Activated CD4-positive, alpha-beta T cell treated with anti-CD3 and anti-CD28 coated beads, Interleukin-2, amount 10 ng/mL, durations not matched to agents 7 days and 5 days (primary cell): ENCODE data around the gene THSD4. TPM values are rescaled to one million over a fixed set of nuclear protein-coding genes. Genes with fewer than 3 reads are reported as not detected.

Source experiments
- CTCF ChIA-PET: fragments of 350-600 bp; sonication (Branson Sonifier 250); formaldehyde crosslinking; loops from one replicate; lab custom pipeline; 2021; ENCODE audit warnings: antibody characterized with exemption; lab: Charles Lee
- POLR2A ChIA-PET: fragments of 350-600 bp; sonication (Branson Sonifier 250); formaldehyde crosslinking; loops from one replicate; lab custom pipeline; 2021; ENCODE audit warnings: antibody characterized with exemption; lab: Charles Lee
- DNase-seq: peaks from one replicate; pipeline ENCODE4 v3.0.0-alpha.2; 2020
- H3K27ac Mint-ChIP-seq: one replicate; pipeline ENCODE4 v1.8.0; 2021; ENCODE audit warnings: mild to moderate bottlenecking, moderate library complexity, mixed read lengths
- H3K27me3 Mint-ChIP-seq: one replicate; pipeline ENCODE4 v1.8.0; 2021; ENCODE audit warnings: mixed read lengths
- H3K36me3 Mint-ChIP-seq: one replicate; pipeline ENCODE4 v1.8.0; 2021; ENCODE audit warnings: low read depth, mixed read lengths
- H3K4me1 Mint-ChIP-seq: one replicate; pipeline ENCODE4 v1.8.0; 2021; ENCODE audit warnings: mixed read lengths
- H3K4me3 Mint-ChIP-seq: one replicate; pipeline ENCODE4 v1.8.0; 2021; ENCODE audit warnings: mild to moderate bottlenecking, moderate library complexity, mixed read lengths
- H3K9me3 Mint-ChIP-seq: one replicate; pipeline ENCODE4 v1.8.0; 2021; ENCODE audit warnings: mixed read lengths
- total RNA-seq, 2 experiments: library from RNA; stranded (reverse); gene quantifications; one replicate each; pipeline ENCODE4 v1.2.3, GENCODE V29; 2021

THSD4 gene
- total RNA-seq, 2 experiments from 2014 or later: not detected

DNA sequence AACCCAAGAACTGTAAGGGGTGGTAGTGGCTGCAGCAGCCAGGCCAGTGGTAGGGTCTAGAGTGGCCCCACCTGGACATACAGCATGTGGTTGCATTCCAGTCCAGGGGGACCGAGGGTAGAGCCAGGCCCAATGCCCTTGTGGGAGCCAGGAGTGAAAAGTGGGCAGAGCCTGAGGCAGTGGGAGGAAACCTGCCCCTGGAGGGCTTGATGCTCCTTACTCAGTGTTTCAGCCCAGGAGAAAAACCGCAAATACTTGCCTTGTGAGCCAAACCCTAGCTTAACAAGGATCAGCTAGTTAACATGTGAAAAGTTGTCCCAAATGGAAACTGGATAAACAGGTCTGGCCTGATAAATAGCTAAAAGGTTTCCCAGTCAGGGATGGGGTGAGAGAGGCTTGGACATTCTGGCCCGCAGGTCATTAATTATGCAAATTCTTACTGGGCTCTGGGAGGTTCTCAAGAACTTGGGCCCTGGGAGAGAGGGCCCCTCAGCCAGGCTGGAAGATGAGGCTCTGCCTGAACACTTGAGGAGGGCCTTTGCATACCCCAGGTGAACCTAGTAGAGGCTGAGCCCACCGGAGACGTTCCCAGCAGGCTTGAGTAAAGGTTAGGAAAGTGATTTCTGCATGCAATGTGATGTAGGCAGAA lies 222.1 kb downstream of the THSD4 start:
- no peak overlapping the region for H3K27ac Mint-ChIP-seq
- peaks cover 6% of the 10 kb centered on the region for H3K27me3 Mint-ChIP-seq
- no peaks in the 10 kb centered on the region for H3K9me3 Mint-ChIP-seq
- no peak for DNase-seq
- ChIA-PET CTCF (no interaction called here), POLR2A (interaction anchor here (0.7 kb wide), 1 partner anchor 50 kb away, joined by 3 read pairs; no protein-coding TSS in a partner anchor)
- peaks cover 9% of the 10 kb centered on the region for H3K4me1 Mint-ChIP-seq
- no peak overlapping the region for H3K4me3 Mint-ChIP-seq
- H3K36me3 Mint-ChIP-seq: no peaks in the 10 kb centered on the region

GRCh38 chr15:71338265-71338664 lies 223.0 kb downstream of the THSD4 start:
- H3K4me3 Mint-ChIP-seq: no peak overlapping the region
- no peaks in the 10 kb centered on the region for H3K9me3 Mint-ChIP-seq
- H3K4me1 Mint-ChIP-seq: peaks cover 9% of the 10 kb centered on the region
- H3K27me3 Mint-ChIP-seq: peaks cover 6% of the 10 kb centered on the region
- no peak overlapping the region for H3K27ac Mint-ChIP-seq
- no peaks in the 10 kb centered on the region for H3K36me3 Mint-ChIP-seq
- DNase-seq: no peak
- ChIA-PET CTCF (no interaction called here), POLR2A (no interaction called here)

DNA sequence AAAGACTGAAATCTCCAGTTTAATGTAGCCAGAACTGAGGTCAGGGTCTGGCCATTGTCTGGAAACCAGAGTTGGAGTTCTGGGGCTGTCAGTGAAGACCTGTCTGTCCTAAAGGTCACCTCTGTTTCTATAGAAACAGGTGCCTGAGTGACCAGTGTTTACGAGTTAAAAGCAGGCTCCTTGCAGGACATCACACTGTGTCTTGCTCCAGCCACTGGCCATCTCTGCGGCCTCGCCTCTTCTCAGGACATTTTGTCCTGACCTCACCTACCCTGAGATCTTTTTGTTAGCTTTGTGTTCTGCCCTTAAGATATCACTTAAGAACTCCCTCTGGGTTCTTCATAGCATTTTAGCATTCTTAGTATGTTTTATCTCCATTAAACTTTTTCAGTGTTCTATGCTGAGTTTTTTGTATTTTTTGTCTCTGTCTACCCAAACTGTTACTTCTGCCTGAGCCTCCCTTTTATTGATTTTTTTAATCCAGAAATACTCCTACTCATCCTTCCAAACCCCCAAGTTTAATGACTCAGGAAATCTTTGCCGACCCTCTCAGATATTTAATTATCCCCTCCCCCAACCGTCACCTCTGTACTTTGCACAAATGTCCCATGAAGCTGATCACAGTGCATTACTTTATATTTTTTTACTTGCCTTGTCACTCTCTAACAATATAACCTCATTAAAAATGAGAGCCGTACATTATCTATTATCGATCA lies 223.7 kb downstream of the THSD4 start:
- ChIA-PET POLR2A (no interaction called here), CTCF (no interaction called here)
- Mint-ChIP-seq H3K4me3 (no peak overlapping the region), H3K27ac (no peak overlapping the region), H3K9me3 (no peaks in the 10 kb centered on the region), H3K36me3 (no peaks in the 10 kb centered on the region), H3K4me1 (peaks cover 2% of the 10 kb centered on the region), H3K27me3 (peaks cover 5% of the 10 kb centered on the region)
- no peak for DNase-seq

DNA sequence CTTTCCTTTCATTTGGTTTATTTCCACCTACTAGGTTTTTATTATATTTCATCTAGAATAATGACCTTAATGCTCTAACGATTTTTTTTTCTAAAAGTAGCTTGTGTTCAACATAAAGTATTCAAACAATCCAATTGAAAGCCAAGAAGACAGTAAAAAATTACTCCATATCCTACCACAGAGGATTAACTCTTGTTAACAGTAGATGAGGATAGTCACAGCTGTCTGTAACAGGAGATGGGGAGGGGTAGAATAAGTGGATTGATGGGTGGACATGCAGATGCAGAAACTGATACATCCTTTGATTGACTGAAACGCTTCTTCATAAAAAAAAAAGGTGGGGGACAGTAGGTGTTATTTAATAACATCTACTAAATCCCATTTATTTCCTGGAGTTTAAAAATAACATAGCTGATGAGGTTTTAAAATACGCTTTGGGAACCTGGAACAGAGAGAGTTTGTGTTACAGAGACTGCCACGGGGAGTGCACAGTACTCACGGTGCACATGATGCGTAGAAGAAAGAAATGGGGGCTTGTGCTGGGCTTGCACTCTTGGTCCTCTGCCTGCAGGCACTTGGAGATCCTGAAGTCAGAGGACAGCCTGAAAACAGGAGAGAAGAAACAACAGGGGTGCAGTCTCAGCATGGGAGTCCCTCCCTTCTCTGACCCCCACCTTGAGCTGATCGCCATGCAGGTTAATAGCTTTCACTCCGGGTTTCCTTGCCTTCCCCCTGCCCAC lies 226.7 kb downstream of the THSD4 start:
- DNase-seq: no peak
- Mint-ChIP-seq H3K4me1 (no peaks in the 10 kb centered on the region), H3K36me3 (no peaks in the 10 kb centered on the region), H3K9me3 (no peaks in the 10 kb centered on the region), H3K27ac (no peak overlapping the region), H3K4me3 (no peak overlapping the region), H3K27me3 (no peaks in the 10 kb centered on the region)
- CTCF ChIA-PET: interaction anchor here (0.6 to 0.7 kb wide), 2 partner anchors 9 to 45 kb away, joined by 3 to 4 read pairs; no protein-coding TSS in a partner anchor
- POLR2A ChIA-PET: no interaction called here

- CTCF ChIA-PET: interaction anchor here (0.6 to 0.7 kb wide), 2 partner anchors 10 to 46 kb away, joined by 3 to 4 read pairs; no protein-coding TSS in a partner anchor
- Mint-ChIP-seq H3K27ac (no peak overlapping the region), H3K36me3 (no peaks in the 10 kb centered on the region)
Observed at GRCh38 chr15:71342658-71343057, 227.4 kb downstream of the THSD4 start.

GRCh38 chr15:71344316-71344715 lies 229.0 kb downstream of the THSD4 start:
- Mint-ChIP-seq H3K36me3 (no peaks in the 10 kb centered on the region), H3K9me3 (no peaks in the 10 kb centered on the region), H3K4me1 (no peaks in the 10 kb centered on the region), H3K27me3 (peaks cover 3% of the 10 kb centered on the region), H3K4me3 (no peak overlapping the region), H3K27ac (no peak overlapping the region)
- POLR2A ChIA-PET: no interaction called here
- DNase-seq: no peak
- CTCF ChIA-PET: no interaction called here

More at GRCh38 chr15:71342658-71343057, 227.4 kb downstream of the THSD4 start:
- H3K9me3 Mint-ChIP-seq: no peaks in the 10 kb centered on the region
- no peak for DNase-seq
- peaks cover under 1% of the 10 kb centered on the region for H3K27me3 Mint-ChIP-seq
- H3K4me3 Mint-ChIP-seq: no peak overlapping the region
- H3K4me1 Mint-ChIP-seq: no peaks in the 10 kb centered on the region
- POLR2A ChIA-PET: no interaction called here

DNA sequence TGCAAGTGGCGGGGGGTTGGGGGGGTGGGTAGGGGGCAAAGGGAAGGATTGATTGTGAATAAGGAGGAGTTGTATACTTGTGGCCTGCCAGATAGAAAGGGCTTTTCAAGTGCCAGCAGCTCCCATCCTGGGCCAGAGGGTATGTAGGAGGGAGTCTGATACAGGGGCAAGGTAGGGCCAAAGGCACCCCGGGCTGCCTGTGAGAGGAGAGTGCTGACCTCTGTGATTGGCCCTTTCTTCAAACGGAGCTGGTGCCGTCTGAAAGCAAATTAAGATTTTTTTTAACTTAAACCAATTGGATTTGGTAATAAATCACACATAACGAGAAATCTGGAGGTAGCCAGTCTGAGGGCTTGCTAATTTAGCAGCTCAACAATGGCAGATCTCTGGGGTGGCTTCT lies 229.9 kb downstream of the THSD4 start:
- POLR2A ChIA-PET: no interaction called here
- no peak overlapping the region for H3K4me3 Mint-ChIP-seq
- no peaks in the 10 kb centered on the region for H3K36me3 Mint-ChIP-seq
- H3K27ac Mint-ChIP-seq: no peak overlapping the region
- no peak for DNase-seq
- peaks cover 5% of the 10 kb centered on the region for H3K27me3 Mint-ChIP-seq
- H3K9me3 Mint-ChIP-seq: no peaks in the 10 kb centered on the region
- CTCF ChIA-PET: interaction anchor here (0.6 to 1.4 kb wide), 2 partner anchors 9 to 14 kb away, joined by 3 read pairs; no protein-coding TSS in a partner anchor
- no peaks in the 10 kb centered on the region for H3K4me1 Mint-ChIP-seq

GRCh38 chr15:71346464-71346863 lies 231.2 kb downstream of the THSD4 start:
- Mint-ChIP-seq H3K36me3 (no peaks in the 10 kb centered on the region), H3K27ac (no peak overlapping the region), H3K9me3 (no peaks in the 10 kb centered on the region), H3K4me1 (no peaks in the 10 kb centered on the region), H3K27me3 (peaks cover 5% of the 10 kb centered on the region), H3K4me3 (no peak overlapping the region)
- POLR2A ChIA-PET: no interaction called here
- CTCF ChIA-PET: interaction anchor here (1.4 kb wide), 1 partner anchor 8 kb away, joined by 3 read pairs; no protein-coding TSS in a partner anchor
- no peak for DNase-seq

GRCh38 chr15:71348597-71348996 lies 233.3 kb downstream of the THSD4 start:
- Mint-ChIP-seq H3K4me1 (no peaks in the 10 kb centered on the region), H3K27ac (no peak overlapping the region), H3K4me3 (no peak overlapping the region), H3K9me3 (no peaks in the 10 kb centered on the region), H3K36me3 (no peaks in the 10 kb centered on the region), H3K27me3 (peaks cover 8% of the 10 kb centered on the region)
- ChIA-PET POLR2A (no interaction called here), CTCF (no interaction called here)
- DNase-seq: no peak

DNA sequence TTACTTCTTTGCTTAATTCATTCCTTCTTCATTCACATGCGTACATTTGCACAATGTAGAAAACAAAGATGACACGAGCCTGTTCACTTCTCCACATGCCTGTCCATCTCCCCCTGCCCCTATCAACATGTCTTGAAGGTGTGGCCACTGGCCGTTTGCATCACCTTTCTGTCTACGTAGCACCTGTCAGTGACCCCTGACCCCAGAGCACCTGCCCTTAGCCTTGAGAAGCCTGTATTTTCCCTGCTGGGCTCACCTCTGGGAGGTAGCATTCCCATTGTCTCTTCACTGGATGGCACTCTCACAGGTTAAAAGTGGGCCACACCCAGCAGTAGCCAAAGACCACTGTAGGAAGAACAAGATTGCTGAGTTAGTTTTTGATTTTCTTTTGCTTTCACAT lies 234.1 kb downstream of the THSD4 start:
- no peak for DNase-seq
- Mint-ChIP-seq H3K27me3 (peaks cover 8% of the 10 kb centered on the region), H3K4me3 (no peak overlapping the region), H3K4me1 (no peaks in the 10 kb centered on the region), H3K36me3 (no peaks in the 10 kb centered on the region), H3K27ac (no peak overlapping the region), H3K9me3 (no peaks in the 10 kb centered on the region)
- CTCF ChIA-PET: no interaction called here
- POLR2A ChIA-PET: no interaction called here

- H3K4me3 Mint-ChIP-seq: no peak overlapping the region
- no peaks in the 10 kb centered on the region for H3K9me3 Mint-ChIP-seq
- no peak overlapping the region for H3K27ac Mint-ChIP-seq
- H3K4me1 Mint-ChIP-seq: no peaks in the 10 kb centered on the region
- H3K36me3 Mint-ChIP-seq: no peaks in the 10 kb centered on the region
- DNase-seq: no peak
- CTCF ChIA-PET: no interaction called here
- POLR2A ChIA-PET: no interaction called here
- H3K27me3 Mint-ChIP-seq: peaks cover 8% of the 10 kb centered on the region
Observed at GRCh38 chr15:71349736-71350526, 234.7 kb downstream of the THSD4 start.

GRCh38 chr15:71350622-71351378 lies 235.5 kb downstream of the THSD4 start:
- CTCF ChIA-PET: no interaction called here
- H3K27me3 Mint-ChIP-seq: peaks cover 8% of the 10 kb centered on the region
- no peaks in the 10 kb centered on the region for H3K4me1 Mint-ChIP-seq
- no peak overlapping the region for H3K27ac Mint-ChIP-seq
- POLR2A ChIA-PET: no interaction called here
- no peak for DNase-seq
- no peaks in the 10 kb centered on the region for H3K9me3 Mint-ChIP-seq
- no peak overlapping the region for H3K4me3 Mint-ChIP-seq
- H3K36me3 Mint-ChIP-seq: no peaks in the 10 kb centered on the region
